Uterus (tissue), 2 donors: ENCODE measurements around the gene ZNF548.

ENCODE experiments used
- POLR2A ChIP-seq, 2 donors: fragments of 450-650 bp; IDR thresholded peaks; one replicate each; pipeline ENCODE4 v1.6.1; 2016; ENCODE audit warnings: antibody characterized with exemption in 2 of 2, mild to moderate bottlenecking in 1 of 2, moderate library complexity in 1 of 2
- TF ChIP-seq, protein P1 (sequence below), 4 experiments: fragments of 200-600 bp in 2 of 4; fragments of 450-650 bp in 2 of 4; sonication (generic) in 2 of 4; IDR thresholded peaks; one replicate each; pipeline ENCODE4 v1.5.1; 2016 to 2019; ENCODE audit warnings: antibody characterized with exemption in 4 of 4, mild to moderate bottlenecking in 2 of 4, moderate library complexity in 1 of 4

DNA sequence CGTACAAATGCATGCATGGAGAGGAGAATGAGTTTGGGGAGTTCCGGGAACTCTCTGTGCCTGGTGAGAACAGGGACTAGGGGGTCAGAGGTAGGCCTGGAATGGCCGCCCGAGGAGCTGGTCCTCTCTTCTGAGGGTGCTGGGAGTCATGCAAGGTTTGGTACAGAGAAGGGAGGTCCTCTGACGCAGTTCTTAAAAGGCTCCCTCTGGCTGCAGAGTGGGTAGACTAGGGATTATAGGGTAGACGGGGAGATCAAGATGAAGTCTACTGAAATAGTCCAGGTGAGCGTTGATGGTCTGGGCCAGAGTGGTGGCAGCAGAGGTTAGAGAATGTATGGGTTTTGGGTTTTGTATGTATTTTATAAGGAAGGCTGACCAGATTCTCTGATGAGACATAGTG lies 37.8 kb upstream of the ZNF548 start:
- TF ChIP-seq, protein P1, sequence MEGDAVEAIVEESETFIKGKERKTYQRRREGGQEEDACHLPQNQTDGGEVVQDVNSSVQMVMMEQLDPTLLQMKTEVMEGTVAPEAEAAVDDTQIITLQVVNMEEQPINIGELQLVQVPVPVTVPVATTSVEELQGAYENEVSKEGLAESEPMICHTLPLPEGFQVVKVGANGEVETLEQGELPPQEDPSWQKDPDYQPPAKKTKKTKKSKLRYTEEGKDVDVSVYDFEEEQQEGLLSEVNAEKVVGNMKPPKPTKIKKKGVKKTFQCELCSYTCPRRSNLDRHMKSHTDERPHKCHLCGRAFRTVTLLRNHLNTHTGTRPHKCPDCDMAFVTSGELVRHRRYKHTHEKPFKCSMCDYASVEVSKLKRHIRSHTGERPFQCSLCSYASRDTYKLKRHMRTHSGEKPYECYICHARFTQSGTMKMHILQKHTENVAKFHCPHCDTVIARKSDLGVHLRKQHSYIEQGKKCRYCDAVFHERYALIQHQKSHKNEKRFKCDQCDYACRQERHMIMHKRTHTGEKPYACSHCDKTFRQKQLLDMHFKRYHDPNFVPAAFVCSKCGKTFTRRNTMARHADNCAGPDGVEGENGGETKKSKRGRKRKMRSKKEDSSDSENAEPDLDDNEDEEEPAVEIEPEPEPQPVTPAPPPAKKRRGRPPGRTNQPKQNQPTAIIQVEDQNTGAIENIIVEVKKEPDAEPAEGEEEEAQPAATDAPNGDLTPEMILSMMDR (IDR thresholded peaks at IDR 0.05), result no peak
- TF ChIP-seq POLR2A (IDR thresholded peaks at IDR 0.05), result no peak
